Activated CD8-positive, alpha-beta memory T cell treated with anti-CD3 and anti-CD28 coated beads for 4 hours (primary cell): ENCODE data around the gene OTOP1.
"Not testable (repeated sequence)": the region's sequence is repeated elsewhere in the genome, so short reads cannot be mapped to it uniquely, and the experiment has no call there.

Source experiments
- DNase-seq, 2 donors: peaks; one replicate each; pipeline ENCODE4 v3.0.0-alpha.2; 2020; ENCODE audit warnings: low read depth in 2 of 2

The OTOP1 gene

DNA sequence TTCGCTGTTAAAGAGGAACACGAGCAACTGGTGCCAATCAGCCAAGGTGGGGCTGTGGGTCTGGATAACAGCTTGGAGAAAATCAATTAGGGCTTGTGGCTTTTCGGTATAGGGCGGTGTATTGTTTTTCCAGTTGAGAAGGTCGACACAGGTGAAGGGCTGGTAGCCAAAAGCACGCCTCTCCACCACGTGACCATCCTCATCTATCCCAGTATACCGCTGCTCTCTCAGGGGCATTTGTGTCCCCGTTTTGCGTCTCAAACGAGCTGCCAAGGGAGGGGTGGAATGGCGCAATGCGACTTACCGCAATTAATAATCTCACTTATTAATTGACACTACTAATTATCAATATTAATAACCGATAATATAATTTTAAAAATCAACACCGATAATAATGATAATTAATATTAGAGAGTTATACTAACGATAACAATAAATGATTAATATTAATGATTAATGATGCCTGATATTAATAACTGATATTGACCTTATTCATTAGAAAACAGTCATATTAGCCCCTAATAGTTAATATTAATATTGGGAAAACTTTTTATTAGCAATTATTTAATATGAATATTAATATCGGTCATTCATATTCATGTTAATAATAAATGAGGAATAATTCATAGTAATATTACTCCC, 62.1 kb downstream of the OTOP1 start:
- DNase-seq = not testable (repeated sequence)

DNA sequence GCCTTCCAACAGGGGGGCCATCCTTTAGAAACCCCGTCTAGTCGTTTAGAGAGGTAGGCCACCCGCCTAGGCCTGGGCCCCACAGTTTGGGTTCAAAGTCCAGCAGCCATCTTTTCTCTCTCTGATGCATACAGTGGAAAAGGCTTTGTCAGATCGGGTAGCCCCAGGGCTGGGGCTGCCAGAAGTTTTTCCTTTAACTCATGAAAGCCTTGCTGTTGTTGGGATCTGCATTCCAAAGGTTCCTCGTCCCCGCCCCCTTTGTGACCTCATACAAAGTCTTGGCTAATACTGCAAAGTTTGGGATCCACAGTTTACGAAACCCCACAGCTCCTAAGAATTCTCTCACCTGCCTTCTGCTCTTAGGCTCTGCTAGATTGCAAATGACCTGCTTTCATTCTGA, 64.5 kb downstream of the OTOP1 start:
- DNase-seq = not testable (repeated sequence)

DNA sequence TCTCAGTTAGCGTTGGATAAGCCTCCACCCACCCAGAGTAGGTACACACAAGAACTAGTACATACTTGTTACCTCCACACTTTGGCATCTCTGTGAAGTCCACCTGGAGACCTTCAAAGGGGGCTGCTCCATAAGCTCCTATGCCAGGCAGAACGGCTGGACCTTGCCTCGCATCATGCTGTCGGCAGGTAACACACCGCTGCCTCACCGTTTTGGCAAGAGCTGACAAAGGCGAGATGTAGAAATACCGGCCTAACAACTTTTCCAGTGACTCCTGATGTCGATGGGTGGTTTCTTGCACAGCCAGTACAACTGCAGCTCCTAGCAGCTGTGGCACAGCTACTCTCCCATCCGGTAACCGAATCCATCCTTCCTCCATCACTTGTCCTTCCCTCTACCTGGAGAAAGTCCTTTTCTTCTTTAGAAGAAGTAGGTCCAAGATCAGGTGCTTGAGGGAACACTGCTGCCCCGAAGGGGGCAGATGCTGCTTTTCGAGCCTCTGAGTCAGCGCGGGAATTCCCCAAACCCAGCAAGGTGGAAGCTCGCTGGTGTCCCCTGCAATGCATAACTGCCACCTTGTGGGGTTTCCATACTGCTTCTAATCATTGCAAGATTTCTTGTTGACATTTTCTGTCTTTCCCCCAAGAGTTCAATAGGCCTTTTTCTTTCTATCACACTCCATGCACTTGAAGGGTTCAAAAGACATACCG, 65.6 kb downstream of the OTOP1 start:
- DNase-seq = not testable (repeated sequence)

DNA sequence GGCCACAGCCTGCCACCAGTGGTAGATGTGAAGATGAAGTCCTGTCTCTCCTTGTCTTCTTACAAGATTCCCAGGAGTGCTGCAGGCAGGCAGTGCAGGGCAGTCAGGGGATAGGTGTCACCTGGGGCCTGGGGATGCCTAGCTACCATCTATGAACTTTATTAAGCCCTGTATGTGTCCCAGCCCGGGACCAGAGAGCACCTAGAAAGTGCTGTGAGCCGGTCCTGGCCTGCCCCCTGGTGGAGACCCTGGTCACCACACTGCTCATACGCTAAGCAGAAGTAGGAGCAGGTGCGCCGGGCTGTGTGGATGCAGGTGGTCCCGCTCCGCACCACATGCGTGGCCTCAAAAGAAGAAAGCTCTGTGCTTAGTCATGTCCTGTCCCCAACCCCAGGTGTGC, 81.1 kb downstream of the OTOP1 start:
- DNase-seq = not testable (repeated sequence)

DNA sequence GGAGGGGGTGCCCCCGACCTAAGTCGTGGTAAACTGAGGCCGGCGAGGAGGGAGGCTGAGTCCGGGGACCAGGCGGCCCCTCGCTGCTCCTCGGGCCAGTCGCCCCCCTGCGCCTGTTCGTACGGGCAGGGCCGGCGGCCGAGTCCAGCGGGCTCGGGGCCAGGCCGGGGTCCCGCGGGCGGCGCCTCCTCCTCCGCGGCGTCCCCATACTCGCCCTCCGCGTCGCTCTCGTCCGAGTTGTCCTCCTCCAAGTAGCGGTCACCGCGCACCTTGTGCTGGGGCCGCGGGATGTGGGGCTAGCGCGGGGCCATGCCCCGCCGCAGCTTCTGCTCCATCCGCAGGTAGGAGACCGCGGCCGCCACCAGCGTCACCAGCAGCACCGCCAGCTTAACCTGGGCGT, 83.4 kb downstream of the OTOP1 start:
- not testable (repeated sequence) for DNase-seq

DNA sequence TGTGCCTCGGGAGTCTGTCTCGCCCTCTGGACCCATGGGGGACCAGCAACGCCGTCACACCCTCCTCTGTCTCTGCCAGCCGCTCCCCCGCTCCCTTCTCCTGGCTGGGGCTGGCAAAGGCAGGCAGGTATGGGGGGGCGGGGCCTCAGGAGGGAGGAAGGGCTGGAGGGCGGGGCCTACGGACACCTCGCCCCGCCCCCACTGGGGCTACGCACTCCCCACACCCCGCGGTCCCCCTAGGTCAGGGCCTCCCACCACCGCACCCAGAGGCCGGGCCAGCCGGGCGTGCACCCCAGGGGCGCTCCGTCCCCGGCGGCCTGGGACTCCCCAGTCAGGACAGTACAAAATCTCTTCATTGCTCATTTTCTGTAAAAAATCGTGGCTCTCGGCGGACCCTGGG, 84.0 kb downstream of the OTOP1 start:
- DNase-seq = not testable (repeated sequence)

DNA sequence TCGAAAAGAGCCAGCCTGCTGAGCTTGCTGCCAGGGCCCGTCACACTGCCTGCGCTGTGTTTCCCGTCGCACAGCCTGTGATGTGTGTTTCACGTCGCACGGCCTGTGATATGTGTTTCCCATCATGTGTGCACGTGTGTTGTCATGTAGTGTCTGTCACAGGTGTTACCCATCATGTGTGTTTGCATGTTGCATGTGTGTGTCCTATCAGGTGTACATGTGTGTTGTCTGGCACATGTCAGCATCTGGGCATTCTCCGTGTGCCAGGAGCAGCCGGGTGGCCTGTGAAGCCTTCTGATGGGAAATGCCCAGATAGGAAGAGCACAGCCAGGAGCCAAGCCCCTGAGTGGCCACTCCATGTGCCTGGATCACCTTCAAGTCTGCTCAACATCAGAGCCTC, 85.5 kb downstream of the OTOP1 start:
- not testable (repeated sequence) for DNase-seq
